Measurements from ENCODE around the gene ABCC1. TPM values are rescaled to one million over a fixed set of nuclear protein-coding genes. Genes with fewer than 3 reads are reported as not detected.
A peak's percentile ranks its signal among the peaks of the same experiment; 100 is the strongest.

Gene ABCC1
- total and polyA plus RNA-seq, 12 donors, result 12.4 to 38.8 (median 28.0) TPM

DNA sequence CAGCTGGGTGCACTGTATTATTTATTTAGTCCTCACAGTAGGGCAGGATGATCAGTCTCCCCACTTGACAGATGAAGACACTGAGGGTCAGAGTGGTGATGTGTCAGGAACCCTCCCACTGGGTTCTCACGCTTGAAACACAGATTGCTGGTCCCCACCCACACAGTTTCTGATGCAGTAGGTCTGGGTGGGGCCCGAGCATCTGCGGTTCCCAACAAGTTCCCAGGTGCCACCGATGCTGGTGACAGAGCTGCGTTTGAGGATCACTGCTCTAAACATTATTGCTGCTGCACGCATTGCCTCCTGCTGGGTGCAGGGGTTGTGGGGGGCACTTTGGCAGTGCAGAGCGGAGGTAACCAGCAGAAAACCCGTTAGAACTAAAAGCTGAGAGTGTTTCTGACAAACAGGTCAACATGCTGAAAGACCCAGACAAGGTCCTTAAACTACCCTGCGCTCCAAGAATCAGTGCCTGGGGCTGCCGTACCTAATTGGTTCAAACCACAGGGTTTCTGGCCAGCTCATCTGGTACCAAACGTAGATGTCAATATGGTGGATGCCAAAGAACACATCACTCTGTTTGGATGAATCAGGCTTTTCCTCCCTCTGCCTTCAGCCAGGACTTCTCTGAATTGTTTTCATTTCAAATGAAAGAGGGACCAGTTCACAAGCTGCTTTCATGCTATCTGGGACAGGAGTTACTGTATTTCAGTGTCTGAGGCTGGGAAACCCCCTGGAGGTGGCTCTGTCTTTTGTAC, 76.0 kb downstream of the ABCC1 start:
- intact Hi-C loops (cut with DNase I), result no loop called here
- Histone ChIP-seq H3K9me3 (replicated peaks in 1 of 3) (no peaks in the 10 kb centered on the region), H3K27ac (peak overlapping the region in 4 of 5 donors; percentile 4 to 78 (median 62)), H3K36me3 (replicated peaks in 1 of 2) (no peaks in the 10 kb centered on the region), H3K4me1 (replicated peaks in 1 of 2) (peaks cover 22 to 38% of the 10 kb centered on the region in 2 donors), H3K27me3 (no peaks in the 10 kb centered on the region), H3K4me3 (no peak overlapping the region)
- 65 to 81% (median 67%) methylated on average over 6 to 11 of the region's 11 CpGs for WGBS, 4 donors
- DNase-seq, result peak in 4 of 7 donors; percentile 30 to 51 (median 44)
- TF ChIP-seq, protein P1, sequence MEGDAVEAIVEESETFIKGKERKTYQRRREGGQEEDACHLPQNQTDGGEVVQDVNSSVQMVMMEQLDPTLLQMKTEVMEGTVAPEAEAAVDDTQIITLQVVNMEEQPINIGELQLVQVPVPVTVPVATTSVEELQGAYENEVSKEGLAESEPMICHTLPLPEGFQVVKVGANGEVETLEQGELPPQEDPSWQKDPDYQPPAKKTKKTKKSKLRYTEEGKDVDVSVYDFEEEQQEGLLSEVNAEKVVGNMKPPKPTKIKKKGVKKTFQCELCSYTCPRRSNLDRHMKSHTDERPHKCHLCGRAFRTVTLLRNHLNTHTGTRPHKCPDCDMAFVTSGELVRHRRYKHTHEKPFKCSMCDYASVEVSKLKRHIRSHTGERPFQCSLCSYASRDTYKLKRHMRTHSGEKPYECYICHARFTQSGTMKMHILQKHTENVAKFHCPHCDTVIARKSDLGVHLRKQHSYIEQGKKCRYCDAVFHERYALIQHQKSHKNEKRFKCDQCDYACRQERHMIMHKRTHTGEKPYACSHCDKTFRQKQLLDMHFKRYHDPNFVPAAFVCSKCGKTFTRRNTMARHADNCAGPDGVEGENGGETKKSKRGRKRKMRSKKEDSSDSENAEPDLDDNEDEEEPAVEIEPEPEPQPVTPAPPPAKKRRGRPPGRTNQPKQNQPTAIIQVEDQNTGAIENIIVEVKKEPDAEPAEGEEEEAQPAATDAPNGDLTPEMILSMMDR (IDR thresholded peaks at IDR 0.05), result no peak
- TF ChIP-seq POLR2A (IDR thresholded peaks at IDR 0.05), result no peak

DNA sequence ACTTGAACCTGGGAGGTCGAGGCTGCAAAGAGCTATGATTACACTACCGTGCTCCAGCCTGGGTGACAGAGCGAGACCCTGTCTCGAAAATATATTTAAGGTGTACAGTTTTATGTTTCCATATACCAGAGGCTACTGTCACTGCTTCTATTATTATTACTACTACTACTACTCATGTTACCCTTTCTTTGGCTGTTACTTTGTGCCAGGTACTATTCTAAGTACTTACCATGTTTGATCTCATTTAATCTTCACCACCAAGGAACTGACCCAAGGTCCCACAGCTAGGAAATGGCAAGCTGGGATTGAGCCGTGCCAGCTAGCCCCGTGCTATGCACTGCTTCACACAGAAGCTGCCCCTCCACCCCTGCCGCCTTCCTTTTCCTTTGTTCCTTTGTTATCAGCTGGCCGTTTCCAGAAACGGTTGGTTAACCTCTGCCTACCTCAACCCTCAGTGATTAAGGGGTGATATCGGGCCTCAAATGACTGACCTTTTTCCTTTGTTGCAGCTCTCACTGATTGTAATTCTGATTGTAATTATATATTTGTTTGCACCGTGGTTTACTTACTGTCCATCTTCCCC, 78.4 kb downstream of the ABCC1 start:
- H3K27ac ChIP-seq, result peak overlapping the region in 1 of 5 donors; percentile 6
- no peaks in the 10 kb centered on the region for H3K36me3 ChIP-seq (replicated peaks in 1 of 2)
- no peak overlapping the region for H3K4me3 ChIP-seq
- no peak for TF ChIP-seq POLR2A (IDR thresholded peaks at IDR 0.05)
- TF ChIP-seq, protein P1 (IDR thresholded peaks at IDR 0.05), result no peak
- no peaks in the 10 kb centered on the region for H3K9me3 ChIP-seq (replicated peaks in 1 of 3)
- WGBS, 4 donors, result 66 to 80% (median 73%) methylated on average over 11 of the region's 11 CpGs
- intact Hi-C loops (cut with DNase I), result no loop called here
- DNase-seq, result no peak
- no peaks in the 10 kb centered on the region for H3K27me3 ChIP-seq
- peaks cover 10 to 23% of the 10 kb centered on the region in 2 donors for H3K4me1 ChIP-seq (replicated peaks in 1 of 2)

DNA sequence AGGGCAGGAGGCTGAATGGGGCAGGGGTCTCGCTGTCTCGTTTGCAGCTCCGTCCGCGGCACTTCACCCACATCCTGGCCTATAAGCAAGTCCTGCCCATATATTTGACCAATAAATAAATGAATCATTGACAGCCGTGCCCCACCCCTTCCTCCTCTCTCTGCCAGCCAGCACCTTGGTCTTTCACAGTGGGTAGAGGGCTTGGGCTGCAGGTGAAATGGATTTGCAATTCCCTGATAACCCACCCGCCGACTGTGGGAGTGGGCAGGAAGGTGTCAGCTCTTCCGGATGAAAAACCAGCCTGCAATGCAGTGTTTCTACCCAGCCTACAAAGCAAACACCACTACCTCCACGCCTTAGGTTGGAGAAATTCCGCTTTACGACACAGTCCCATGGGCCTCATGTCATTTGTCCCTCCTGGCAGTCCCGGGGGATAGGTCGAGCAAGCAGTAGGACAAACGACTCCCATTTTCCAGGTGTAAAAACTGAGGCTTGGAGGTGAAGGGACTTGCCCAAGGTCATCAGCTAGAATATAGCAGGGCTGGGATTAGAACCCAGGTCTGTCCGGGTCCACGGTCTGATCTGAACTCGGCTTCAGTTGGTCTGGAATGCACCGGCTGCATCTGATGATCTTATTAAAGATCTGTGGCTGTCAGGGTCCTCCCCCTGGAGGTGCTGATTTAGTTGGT, 79.0 kb downstream of the ABCC1 start:
- Histone ChIP-seq H3K27ac (peak overlapping the region in 2 of 5 donors; percentile 39 to 57), H3K4me3 (no peak overlapping the region), H3K4me1 (replicated peaks in 1 of 2) (peaks cover 10 to 23% of the 10 kb centered on the region in 2 donors), H3K9me3 (replicated peaks in 1 of 3) (no peaks in the 10 kb centered on the region), H3K27me3 (no peaks in the 10 kb centered on the region), H3K36me3 (replicated peaks in 1 of 2) (no peaks in the 10 kb centered on the region)
- DNase-seq, result no peak
- intact Hi-C loops (cut with DNase I), result no loop called here
- 70 to 88% (median 86%) methylated on average over 6 to 19 of the region's 19 CpGs for WGBS, 4 donors
- TF ChIP-seq, protein P1 (IDR thresholded peaks at IDR 0.05), result no peak
- no peak for TF ChIP-seq POLR2A (IDR thresholded peaks at IDR 0.05)

DNA sequence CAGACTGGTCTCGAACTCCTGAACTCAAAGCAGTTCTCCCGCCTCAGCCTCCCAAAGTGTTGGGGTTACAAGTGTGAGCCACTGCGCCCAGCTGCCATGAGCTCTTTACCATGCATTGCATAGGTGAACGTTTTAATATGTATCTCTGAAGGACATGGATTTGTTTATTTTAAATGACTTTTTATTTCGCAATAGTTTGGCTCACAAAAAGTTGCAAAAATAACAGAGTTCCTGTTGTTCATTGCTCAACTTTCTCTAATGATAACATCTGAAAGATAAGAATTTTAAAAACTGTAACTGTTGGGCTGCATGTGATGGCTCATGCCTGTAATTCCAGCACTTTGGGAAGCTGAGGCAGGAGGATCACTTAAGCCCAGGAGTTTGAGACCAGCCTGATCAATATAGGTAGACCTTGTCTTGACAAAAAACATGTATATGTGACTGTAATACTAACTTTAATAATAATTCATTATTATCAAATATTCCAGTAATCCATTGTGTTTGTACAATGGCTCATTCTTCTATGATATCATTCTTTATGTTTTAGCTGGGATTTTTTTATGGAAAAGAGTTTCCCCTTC, 80.1 kb downstream of the ABCC1 start:
- Histone ChIP-seq H3K27ac (peak overlapping the region in 3 of 5 donors; percentile 19 to 68 (median 49)), H3K9me3 (replicated peaks in 1 of 3) (no peaks in the 10 kb centered on the region), H3K36me3 (replicated peaks in 1 of 2) (no peaks in the 10 kb centered on the region), H3K4me1 (replicated peaks in 1 of 2) (peaks cover 10 to 23% of the 10 kb centered on the region in 2 donors), H3K27me3 (no peaks in the 10 kb centered on the region), H3K4me3 (no peak overlapping the region)
- intact Hi-C loops (cut with DNase I), result no loop called here
- 47 to 63% (median 60%) methylated on average over 5 of the region's 5 CpGs for WGBS, 4 donors
- no peak for DNase-seq
- TF ChIP-seq, protein P1 (IDR thresholded peaks at IDR 0.05), result no peak
- TF ChIP-seq POLR2A (IDR thresholded peaks at IDR 0.05), result no peak

Measured in adrenal gland (tissue), 12 donors.